ENCODE measurements around the gene ANKRD28. TPM values are rescaled to one million over a fixed set of nuclear protein-coding genes. Genes with fewer than 3 reads are reported as not detected.

The ANKRD28 gene
- total RNA-seq, 2 donors from 2014 or later, result 45.3 to 46.1 TPM

DNA sequence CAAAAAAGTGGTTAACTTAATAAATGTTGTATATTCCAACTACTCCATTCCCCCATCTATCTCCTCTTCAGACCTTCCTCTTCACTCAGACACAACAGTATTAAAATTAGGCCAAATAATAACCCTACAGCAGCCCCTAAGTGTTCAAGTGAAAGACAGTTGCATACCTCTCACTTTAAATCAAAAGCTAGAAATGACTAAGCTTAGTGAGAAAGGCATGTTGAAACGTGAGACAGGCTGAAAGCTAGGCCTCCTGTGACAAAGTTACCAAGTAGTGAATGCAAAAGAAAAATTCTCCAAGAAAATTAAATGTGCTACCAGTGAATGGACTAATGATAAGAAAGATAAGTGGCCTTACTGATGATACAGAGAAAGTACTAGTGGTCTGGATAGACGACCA is 71.7 kb downstream of the ANKRD28 start:
- Mint-ChIP-seq H3K27ac (no peak overlapping the region), H3K4me1 (ENCODE audit: low read depth) (peaks cover 44% of the 10 kb centered on the region), H3K27me3 (ENCODE audit: low read depth) (no peaks in the 10 kb centered on the region), H3K4me3 (peak overlapping the region; percentile 28 to 33), H3K9me3 (peaks cover 0 to 2% of the 10 kb centered on the region in 2 donors), H3K36me3 (ENCODE audit: insufficient read depth in 2 of 2) (peaks cover 2 to 25% of the 10 kb centered on the region in 2 donors)
- DNase-seq (peak in 1 of 2 donors; percentile 7), ATAC-seq (replicated peaks in 1 of 2) (peak; percentile 80 to 85)

DNA sequence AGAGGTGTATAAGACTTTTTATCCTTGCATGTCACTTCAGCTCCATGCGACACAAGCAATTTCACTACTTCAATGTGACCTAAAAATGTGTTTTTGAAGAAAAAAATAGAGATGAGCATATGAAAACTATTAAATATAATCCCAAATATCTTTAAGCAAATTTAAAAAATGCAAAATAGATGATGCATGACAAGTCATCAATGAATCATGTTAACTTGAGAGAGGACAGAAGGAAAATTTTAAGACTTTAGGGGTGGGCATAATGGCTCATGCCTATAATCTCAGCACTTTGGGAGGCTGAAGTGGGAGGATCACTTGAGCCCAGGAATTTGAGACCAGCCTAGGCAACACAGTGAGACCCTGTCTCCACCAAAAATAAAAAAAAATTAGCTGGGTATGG is 73.3 kb downstream of the ANKRD28 start:
- no peak for DNase-seq
- peaks cover 0 to 2% of the 10 kb centered on the region in 2 donors for H3K9me3 Mint-ChIP-seq
- H3K4me1 Mint-ChIP-seq (ENCODE audit: low read depth), result peaks cover 39% of the 10 kb centered on the region
- no peak overlapping the region for H3K4me3 Mint-ChIP-seq
- H3K36me3 Mint-ChIP-seq (ENCODE audit: insufficient read depth in 2 of 2), result peaks cover 6 to 30% of the 10 kb centered on the region in 2 donors
- no peak overlapping the region for H3K27ac Mint-ChIP-seq
- ATAC-seq (replicated peaks in 1 of 2), result no peak
- H3K27me3 Mint-ChIP-seq (ENCODE audit: low read depth), result no peaks in the 10 kb centered on the region

- Mint-ChIP-seq H3K9me3 (no peaks in the 10 kb centered on the region), H3K27ac (no peak overlapping the region), H3K36me3 (ENCODE audit: insufficient read depth in 2 of 2) (peaks cover 6 to 26% of the 10 kb centered on the region in 2 donors), H3K4me3 (no peak overlapping the region), H3K27me3 (ENCODE audit: low read depth) (no peaks in the 10 kb centered on the region), H3K4me1 (ENCODE audit: low read depth) (peaks cover 31% of the 10 kb centered on the region)
- no peak for ATAC-seq (replicated peaks in 1 of 2)
- DNase-seq, result no peak
Measured at GRCh38 chr3:15723624-15723884, 74.2 kb downstream of the ANKRD28 start.

DNA sequence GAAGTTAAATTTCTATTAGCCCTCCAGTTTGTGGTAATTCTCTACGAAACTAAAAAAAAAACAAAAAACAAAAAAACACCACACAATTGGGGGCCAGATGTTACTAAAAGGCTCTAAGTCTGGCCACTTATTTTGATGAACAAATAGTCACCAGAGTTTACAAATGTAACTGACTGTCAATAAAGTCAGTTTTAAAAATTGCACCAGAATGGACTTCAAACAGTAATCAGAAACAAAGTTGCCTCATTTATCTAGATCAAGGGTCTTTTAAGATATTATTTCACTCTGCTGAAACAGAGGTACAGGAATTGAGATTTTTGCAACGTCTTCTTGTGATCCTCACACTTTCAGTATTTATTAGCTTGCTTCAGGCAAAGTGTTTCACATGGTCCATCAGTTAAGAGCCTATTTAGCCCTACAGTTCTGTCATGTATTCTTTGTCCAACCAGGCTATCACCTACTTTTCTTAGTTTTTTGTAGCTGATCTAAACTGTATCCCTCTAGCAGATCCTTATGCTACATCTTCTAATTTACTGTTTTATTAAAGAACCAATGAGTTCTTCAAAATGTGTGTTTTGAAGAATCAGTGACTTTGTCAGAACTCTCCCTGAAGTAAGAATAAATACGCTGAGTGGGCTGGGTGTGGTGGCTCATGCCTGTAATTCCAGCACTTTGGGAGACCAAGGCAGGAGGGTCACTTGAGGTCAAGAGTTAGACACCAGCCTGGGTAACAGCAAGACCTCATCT is 74.7 kb downstream of the ANKRD28 start:
- Mint-ChIP-seq H3K36me3 (ENCODE audit: insufficient read depth in 2 of 2) (peaks cover 6 to 26% of the 10 kb centered on the region in 2 donors), H3K27ac (peak overlapping the region; percentile 31), H3K27me3 (ENCODE audit: low read depth) (no peaks in the 10 kb centered on the region), H3K4me1 (ENCODE audit: low read depth) (peaks cover 31% of the 10 kb centered on the region), H3K9me3 (no peaks in the 10 kb centered on the region), H3K4me3 (no peak overlapping the region)
- ATAC-seq (replicated peaks in 1 of 2) (no peak), DNase-seq (no peak)

GRCh38 chr3:15716178-15716577 is 81.6 kb downstream of the ANKRD28 start:
- no peak overlapping the region for H3K27ac Mint-ChIP-seq
- no peak overlapping the region for H3K4me3 Mint-ChIP-seq
- H3K36me3 Mint-ChIP-seq (ENCODE audit: insufficient read depth in 2 of 2), result peaks cover 6 to 11% of the 10 kb centered on the region in 2 donors
- DNase-seq (no peak), ATAC-seq (replicated peaks in 1 of 2) (no peak)
- peaks cover 11% of the 10 kb centered on the region for H3K4me1 Mint-ChIP-seq (ENCODE audit: low read depth)
- H3K9me3 Mint-ChIP-seq, result no peaks in the 10 kb centered on the region
- no peaks in the 10 kb centered on the region for H3K27me3 Mint-ChIP-seq (ENCODE audit: low read depth)

- DNase-seq (no peak), ATAC-seq (replicated peaks in 1 of 2) (peak in 1 of 2 donors; percentile 41)
- H3K27ac Mint-ChIP-seq, result peak overlapping the region; percentile 19
- peaks cover 2 to 8% of the 10 kb centered on the region in 2 donors for H3K36me3 Mint-ChIP-seq (ENCODE audit: insufficient read depth in 2 of 2)
- no peaks in the 10 kb centered on the region for H3K9me3 Mint-ChIP-seq
- no peaks in the 10 kb centered on the region for H3K27me3 Mint-ChIP-seq (ENCODE audit: low read depth)
- peaks cover 11% of the 10 kb centered on the region for H3K4me1 Mint-ChIP-seq (ENCODE audit: low read depth)
- no peak overlapping the region for H3K4me3 Mint-ChIP-seq
Measured at GRCh38 chr3:15714448-15714847, 83.3 kb downstream of the ANKRD28 start.

DNA sequence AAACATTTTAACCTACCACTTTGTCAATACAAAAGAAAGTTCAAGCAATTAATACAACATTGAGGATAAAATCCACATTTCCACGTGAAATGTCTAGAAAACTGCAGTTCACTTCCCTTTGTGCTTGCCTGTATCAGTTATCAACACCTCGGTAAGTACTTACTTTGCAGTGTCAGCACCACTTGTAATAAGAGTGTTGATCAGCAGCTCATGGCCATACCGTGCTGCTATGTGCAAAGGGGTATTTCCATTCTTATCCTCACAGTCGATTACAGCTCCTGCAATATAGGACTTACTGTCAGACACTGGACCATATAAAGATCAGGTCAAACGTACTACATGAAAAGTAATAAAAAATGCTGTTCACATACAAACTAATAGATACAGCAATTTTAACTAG is 84.4 kb downstream of the ANKRD28 start:
- Mint-ChIP-seq H3K9me3 (no peaks in the 10 kb centered on the region), H3K4me1 (ENCODE audit: low read depth) (peaks cover 11% of the 10 kb centered on the region), H3K4me3 (no peak overlapping the region), H3K36me3 (ENCODE audit: insufficient read depth in 2 of 2) (peaks cover 5 to 14% of the 10 kb centered on the region in 2 donors), H3K27me3 (ENCODE audit: low read depth) (no peaks in the 10 kb centered on the region), H3K27ac (no peak overlapping the region)
- ATAC-seq (replicated peaks in 1 of 2) (no peak), DNase-seq (no peak)

GRCh38 chr3:15711281-15711680 is 86.5 kb downstream of the ANKRD28 start:
- Mint-ChIP-seq H3K4me3 (no peak overlapping the region), H3K36me3 (ENCODE audit: insufficient read depth in 2 of 2) (peaks cover 9 to 26% of the 10 kb centered on the region in 2 donors), H3K4me1 (ENCODE audit: low read depth) (peaks cover 11% of the 10 kb centered on the region), H3K27me3 (ENCODE audit: low read depth) (no peaks in the 10 kb centered on the region), H3K9me3 (peaks cover 0 to 3% of the 10 kb centered on the region in 2 donors), H3K27ac (peak overlapping the region; percentile 74)
- DNase-seq (no peak), ATAC-seq (replicated peaks in 1 of 2) (no peak)

- Mint-ChIP-seq H3K36me3 (ENCODE audit: insufficient read depth in 2 of 2) (peaks cover 10 to 26% of the 10 kb centered on the region in 2 donors), H3K9me3 (peaks cover 0 to 3% of the 10 kb centered on the region in 2 donors), H3K4me3 (no peak overlapping the region), H3K27me3 (ENCODE audit: low read depth) (no peaks in the 10 kb centered on the region), H3K27ac (peak overlapping the region; percentile 5), H3K4me1 (ENCODE audit: low read depth) (no peaks in the 10 kb centered on the region)
- ATAC-seq (replicated peaks in 1 of 2), result peak in 1 of 2 donors; percentile 55
- no peak for DNase-seq
Measured at GRCh38 chr3:15708882-15709677, 88.7 kb downstream of the ANKRD28 start.

DNA sequence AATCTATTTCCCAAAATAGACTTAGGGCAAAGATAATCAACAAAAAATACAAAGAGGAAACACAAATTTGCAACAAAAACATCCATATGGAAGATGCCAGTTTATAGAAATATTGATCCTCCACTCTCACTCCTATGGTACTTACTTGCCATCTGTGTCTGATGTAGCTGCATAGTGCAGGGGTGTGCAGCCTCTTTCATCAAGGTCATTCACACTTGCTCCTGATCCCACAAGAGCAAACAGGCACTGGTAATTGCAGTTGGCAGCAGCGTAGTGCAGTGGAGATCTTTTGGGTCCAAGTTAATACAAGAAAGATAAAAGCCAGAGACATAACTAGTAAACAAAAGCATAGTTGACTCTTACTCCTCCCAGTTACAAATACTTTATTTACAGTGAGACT is 90.0 kb downstream of the ANKRD28 start:
- Mint-ChIP-seq H3K27me3 (ENCODE audit: low read depth) (no peaks in the 10 kb centered on the region), H3K27ac (peak overlapping the region; percentile 52), H3K4me1 (ENCODE audit: low read depth) (no peaks in the 10 kb centered on the region), H3K36me3 (ENCODE audit: insufficient read depth in 2 of 2) (peaks cover 10 to 28% of the 10 kb centered on the region in 2 donors), H3K9me3 (peaks cover 0 to 3% of the 10 kb centered on the region in 2 donors), H3K4me3 (no peak overlapping the region)
- DNase-seq, result no peak
- ATAC-seq (replicated peaks in 1 of 2), result no peak

GRCh38 chr3:15703346-15703745 is 94.4 kb downstream of the ANKRD28 start:
- H3K36me3 Mint-ChIP-seq (ENCODE audit: insufficient read depth in 2 of 2), result peaks cover 11 to 21% of the 10 kb centered on the region in 2 donors
- no peak for DNase-seq
- H3K27ac Mint-ChIP-seq, result no peak overlapping the region
- peaks cover 0 to 3% of the 10 kb centered on the region in 2 donors for H3K9me3 Mint-ChIP-seq
- no peak overlapping the region for H3K4me3 Mint-ChIP-seq
- no peak for ATAC-seq (replicated peaks in 1 of 2)
- no peaks in the 10 kb centered on the region for H3K27me3 Mint-ChIP-seq (ENCODE audit: low read depth)
- no peaks in the 10 kb centered on the region for H3K4me1 Mint-ChIP-seq (ENCODE audit: low read depth)

DNA sequence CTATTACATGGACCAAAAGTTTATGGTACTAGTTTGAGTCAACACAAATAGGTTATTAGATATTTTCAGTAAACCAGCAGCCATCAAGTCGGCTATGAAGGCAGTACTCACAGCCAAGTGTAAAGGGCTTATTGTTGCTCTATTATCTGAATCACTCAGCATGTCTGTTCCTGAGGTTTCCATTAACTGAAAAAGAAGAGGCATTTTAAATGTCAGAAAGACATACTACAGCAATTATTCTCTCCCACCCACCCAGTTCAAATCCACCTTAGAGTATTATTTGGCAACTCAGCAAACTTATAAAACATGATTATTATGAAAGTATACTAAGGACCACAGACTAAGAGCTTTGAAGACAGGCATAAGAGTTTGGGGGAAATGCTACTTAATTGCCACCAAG is 103.2 kb downstream of the ANKRD28 start:
- H3K27ac Mint-ChIP-seq, result no peak overlapping the region
- H3K9me3 Mint-ChIP-seq, result no peaks in the 10 kb centered on the region
- DNase-seq (no peak), ATAC-seq (replicated peaks in 1 of 2) (no peak)
- H3K27me3 Mint-ChIP-seq (ENCODE audit: low read depth), result no peaks in the 10 kb centered on the region
- peaks cover 6% of the 10 kb centered on the region for H3K4me1 Mint-ChIP-seq (ENCODE audit: low read depth)
- H3K4me3 Mint-ChIP-seq, result no peak overlapping the region
- H3K36me3 Mint-ChIP-seq (ENCODE audit: insufficient read depth in 2 of 2), result peaks cover 3 to 24% of the 10 kb centered on the region in 2 donors

- Mint-ChIP-seq H3K27ac (no peak overlapping the region), H3K4me3 (no peak overlapping the region), H3K9me3 (no peaks in the 10 kb centered on the region), H3K4me1 (ENCODE audit: low read depth) (peaks cover 6% of the 10 kb centered on the region), H3K27me3 (ENCODE audit: low read depth) (no peaks in the 10 kb centered on the region), H3K36me3 (ENCODE audit: insufficient read depth in 2 of 2) (peaks cover 0 to 23% of the 10 kb centered on the region in 2 donors)
- ATAC-seq (replicated peaks in 1 of 2) (no peak), DNase-seq (no peak)
Measured at GRCh38 chr3:15693355-15693754, 104.4 kb downstream of the ANKRD28 start.
